Nephron progenitor cell (in vitro differentiated cells): ENCODE measurements around the gene SNTB2.

ENCODE experiments used
- DNase-seq: peaks from one replicate; pipeline ENCODE4 v3.0.0; 2021
- H3K27ac Mint-ChIP-seq: 2 replicates; pipeline ENCODE4 v1.8.0; 2021; ENCODE audit warnings: mild to moderate bottlenecking, moderate library complexity, mixed read lengths
- H3K27me3 Mint-ChIP-seq: 2 replicates; pipeline ENCODE4 v1.8.0; 2021; ENCODE audit warnings: mild to moderate bottlenecking, low read depth, mixed read lengths; ENCODE audit not compliant: poor library complexity
- H3K36me3 Mint-ChIP-seq: 2 replicates; pipeline ENCODE4 v1.8.0; 2021; ENCODE audit warnings: low read depth, mixed read lengths
- H3K4me1 Mint-ChIP-seq: 2 replicates; pipeline ENCODE4 v1.8.0; 2021; ENCODE audit warnings: mixed read lengths
- H3K4me3 Mint-ChIP-seq: 2 replicates; pipeline ENCODE4 v1.8.0; 2021; ENCODE audit warnings: mild to moderate bottlenecking, moderate library complexity, mixed read lengths
- H3K9me3 Mint-ChIP-seq: 2 replicates; pipeline ENCODE4 v1.8.0; 2021; ENCODE audit warnings: mild to moderate bottlenecking, moderate library complexity, mixed read lengths
- TF ChIP-seq, protein P1 (sequence below): fragments of 200-600 bp; sonication (generic); IDR thresholded peaks from 2 replicates; pipeline ENCODE4 v1.5.0; 2021; ENCODE audit warnings: antibody characterized with exemption

SNTB2 gene

DNA sequence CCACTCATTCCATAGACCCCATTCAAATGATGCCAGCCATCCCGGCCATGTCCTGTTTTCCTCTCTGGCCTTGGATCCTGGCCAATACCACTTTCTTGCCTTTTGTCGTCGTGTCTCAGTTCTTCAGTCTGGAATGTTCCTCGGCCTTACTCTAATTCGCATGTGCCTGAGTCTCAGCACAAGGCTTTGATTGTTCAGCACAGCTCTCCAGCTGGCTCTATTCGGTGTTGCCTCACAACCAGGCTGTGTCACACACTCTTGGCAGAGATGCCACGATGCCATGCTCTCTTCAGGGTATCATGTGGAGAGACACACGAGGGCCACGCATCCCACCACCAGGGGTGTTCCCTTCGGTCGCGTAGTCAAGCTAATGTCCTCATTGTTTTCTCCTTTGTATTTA is 122.4 kb downstream of the SNTB2 start:
- Mint-ChIP-seq H3K27ac (no peak overlapping the region), H3K4me3 (no peak overlapping the region), H3K4me1 (peaks cover 22% of the 10 kb centered on the region), H3K36me3 (peaks cover 20% of the 10 kb centered on the region), H3K27me3 (peaks cover 2% of the 10 kb centered on the region), H3K9me3 (no peaks in the 10 kb centered on the region)
- TF ChIP-seq, protein P1, sequence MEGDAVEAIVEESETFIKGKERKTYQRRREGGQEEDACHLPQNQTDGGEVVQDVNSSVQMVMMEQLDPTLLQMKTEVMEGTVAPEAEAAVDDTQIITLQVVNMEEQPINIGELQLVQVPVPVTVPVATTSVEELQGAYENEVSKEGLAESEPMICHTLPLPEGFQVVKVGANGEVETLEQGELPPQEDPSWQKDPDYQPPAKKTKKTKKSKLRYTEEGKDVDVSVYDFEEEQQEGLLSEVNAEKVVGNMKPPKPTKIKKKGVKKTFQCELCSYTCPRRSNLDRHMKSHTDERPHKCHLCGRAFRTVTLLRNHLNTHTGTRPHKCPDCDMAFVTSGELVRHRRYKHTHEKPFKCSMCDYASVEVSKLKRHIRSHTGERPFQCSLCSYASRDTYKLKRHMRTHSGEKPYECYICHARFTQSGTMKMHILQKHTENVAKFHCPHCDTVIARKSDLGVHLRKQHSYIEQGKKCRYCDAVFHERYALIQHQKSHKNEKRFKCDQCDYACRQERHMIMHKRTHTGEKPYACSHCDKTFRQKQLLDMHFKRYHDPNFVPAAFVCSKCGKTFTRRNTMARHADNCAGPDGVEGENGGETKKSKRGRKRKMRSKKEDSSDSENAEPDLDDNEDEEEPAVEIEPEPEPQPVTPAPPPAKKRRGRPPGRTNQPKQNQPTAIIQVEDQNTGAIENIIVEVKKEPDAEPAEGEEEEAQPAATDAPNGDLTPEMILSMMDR, result no peak
- no peak for DNase-seq

DNA sequence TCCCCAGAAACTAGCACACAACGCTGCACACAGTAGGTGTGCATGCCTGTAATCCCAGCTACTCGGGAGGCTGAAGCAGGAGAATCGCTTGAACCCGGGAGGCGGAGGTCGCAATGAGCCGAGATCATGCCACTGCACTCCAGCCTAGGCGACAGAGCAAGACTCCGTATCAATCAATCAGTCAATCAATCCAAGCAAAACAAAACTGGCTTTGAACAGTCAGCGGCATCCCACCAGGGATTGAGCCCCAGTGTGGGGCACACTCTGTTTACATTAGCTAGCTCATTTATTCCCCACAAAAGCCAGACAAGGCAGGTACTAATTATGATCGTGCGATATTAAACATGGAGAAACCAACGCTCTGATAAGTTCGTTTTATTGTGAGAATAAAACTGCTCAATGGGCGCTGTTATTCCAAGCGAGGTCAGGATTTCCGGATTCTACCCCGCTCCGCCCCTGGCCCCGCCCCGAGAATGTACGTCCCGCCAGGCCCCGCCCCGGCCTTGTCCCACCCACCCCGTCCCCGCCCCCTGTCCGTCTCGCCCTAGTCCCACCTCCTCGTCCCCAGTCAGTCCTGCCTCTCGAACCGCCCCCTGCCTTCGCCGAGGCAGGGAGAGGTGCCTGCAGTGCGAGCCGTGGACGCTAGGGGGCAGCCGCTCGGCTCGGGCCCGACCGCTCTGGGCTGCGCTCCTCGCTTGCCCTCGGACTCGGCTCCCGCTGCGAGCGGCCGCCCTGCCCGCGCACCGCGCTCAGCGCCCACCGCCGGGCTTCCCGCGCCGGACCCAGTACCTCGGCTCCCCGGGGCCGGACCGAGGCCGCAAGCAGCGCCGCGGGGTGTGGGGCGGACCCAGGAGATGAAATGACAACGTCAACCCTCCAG is 123.9 kb downstream of the SNTB2 start, which contains the start of gene VPS4A:
VPS4A (plus strand) TSS at position 698 of the 880 bp plus-strand sequence; CDS start at position 860, 162 bp downstream.
- peak within 1 kb of the TSS; percentile 94 for H3K27ac Mint-ChIP-seq
- peaks cover 2% of the 10 kb centered on the region for H3K27me3 Mint-ChIP-seq
- peak; percentile 99 for DNase-seq
- TF ChIP-seq, protein P1, result peak; percentile 68
- H3K4me1 Mint-ChIP-seq, result peaks cover 22% of the 10 kb centered on the region
- peaks cover 26% of the 10 kb centered on the region for H3K36me3 Mint-ChIP-seq
- H3K9me3 Mint-ChIP-seq, result no peaks in the 10 kb centered on the region
- H3K4me3 Mint-ChIP-seq, result peak within 1 kb of the TSS; percentile 98

DNA sequence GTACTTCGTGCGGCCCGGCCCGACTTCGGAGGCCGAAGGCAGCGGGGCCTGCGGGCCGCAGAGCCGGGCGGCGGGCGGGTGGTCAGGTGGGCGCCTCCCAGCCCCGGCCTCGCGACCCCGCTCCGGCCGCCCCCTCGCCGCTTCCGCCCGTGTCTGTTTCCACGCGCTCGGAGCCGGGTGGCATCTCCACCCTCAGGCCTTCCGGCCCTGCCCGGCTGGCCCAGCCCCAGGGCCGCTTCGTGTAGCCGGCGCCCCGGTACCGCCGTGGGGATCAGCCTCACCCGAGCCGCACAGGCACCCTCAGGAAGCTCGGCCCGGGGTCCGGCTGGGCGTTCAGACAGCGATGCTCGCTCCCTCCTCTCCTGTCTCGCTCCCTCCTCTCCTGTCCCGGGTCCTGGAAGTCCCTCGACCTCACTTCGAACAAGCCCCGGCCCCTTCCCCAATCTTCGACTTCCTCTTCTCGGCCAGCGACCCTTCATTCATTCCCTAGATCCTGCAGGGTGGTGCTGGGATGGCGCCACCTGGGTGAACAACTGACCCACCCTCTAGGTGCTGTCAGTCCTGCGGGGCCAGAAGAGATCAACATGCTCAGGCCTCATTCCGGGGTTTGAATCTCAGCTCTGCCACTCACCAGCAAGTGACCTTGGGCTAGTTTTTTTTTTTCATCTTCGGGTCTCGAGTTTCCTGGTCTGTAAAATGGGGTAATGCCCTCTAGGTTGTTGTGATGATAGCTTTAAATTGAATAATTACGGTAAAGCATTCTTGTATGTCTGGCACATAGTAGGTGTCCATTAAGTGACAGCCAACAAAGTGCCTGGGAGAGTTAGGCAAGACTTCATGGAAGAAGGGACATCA is 124.8 kb downstream of the SNTB2 start:
- Mint-ChIP-seq H3K4me3 (peak overlapping the region; percentile 98), H3K36me3 (peaks cover 34% of the 10 kb centered on the region), H3K27ac (peak overlapping the region; percentile 94), H3K4me1 (peaks cover 22% of the 10 kb centered on the region), H3K27me3 (no peaks in the 10 kb centered on the region), H3K9me3 (no peaks in the 10 kb centered on the region)
- TF ChIP-seq, protein P1, result no peak
- DNase-seq, result no peak

DNA sequence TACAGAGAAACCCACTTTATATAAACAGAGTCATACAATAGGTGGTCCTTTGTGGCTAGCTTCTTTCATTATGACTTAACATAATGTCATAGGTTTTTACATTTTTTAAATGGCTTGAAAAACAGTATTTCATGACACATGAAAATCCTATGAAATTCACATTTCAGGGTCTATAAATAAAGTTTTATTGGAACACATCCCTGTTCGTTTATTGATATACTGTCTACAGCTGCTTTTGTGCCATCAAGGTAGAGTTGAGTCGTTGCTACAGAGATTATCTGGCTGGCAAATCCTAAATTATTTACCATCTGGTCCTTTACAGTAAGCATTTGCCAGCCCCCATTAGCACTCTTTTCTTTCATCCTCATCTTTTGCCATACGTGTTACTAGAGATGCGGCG is 126.5 kb downstream of the SNTB2 start:
- DNase-seq, result no peak
- no peak overlapping the region for H3K27ac Mint-ChIP-seq
- H3K4me3 Mint-ChIP-seq, result peak overlapping the region; percentile 76
- peaks cover 34% of the 10 kb centered on the region for H3K36me3 Mint-ChIP-seq
- H3K9me3 Mint-ChIP-seq, result no peaks in the 10 kb centered on the region
- H3K4me1 Mint-ChIP-seq, result peaks cover 22% of the 10 kb centered on the region
- H3K27me3 Mint-ChIP-seq, result no peaks in the 10 kb centered on the region
- TF ChIP-seq, protein P1, result no peak

DNA sequence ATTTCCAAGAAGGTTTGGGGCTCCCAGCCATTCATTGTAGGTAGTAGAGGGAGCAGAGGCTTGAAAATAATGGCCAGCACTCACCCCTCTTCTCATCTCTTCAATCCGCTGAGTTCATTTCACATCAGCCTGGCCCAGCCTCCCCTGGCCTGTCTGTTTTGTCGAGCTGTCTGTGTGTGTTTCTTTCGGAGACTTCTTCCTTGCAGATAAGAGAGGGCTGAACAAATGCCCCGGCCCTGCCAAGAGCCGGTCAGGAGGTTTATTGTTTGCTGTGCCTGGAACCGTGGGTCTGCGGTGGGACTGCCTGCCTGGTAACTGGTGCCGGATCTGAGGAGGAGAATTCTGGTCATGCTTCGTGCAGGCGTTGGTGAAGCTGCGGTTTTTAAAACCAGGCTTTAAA is 127.6 kb downstream of the SNTB2 start:
- H3K4me3 Mint-ChIP-seq, result no peak overlapping the region
- H3K4me1 Mint-ChIP-seq, result peaks cover 25% of the 10 kb centered on the region
- H3K9me3 Mint-ChIP-seq, result no peaks in the 10 kb centered on the region
- no peak for DNase-seq
- peak overlapping the region; percentile 88 for H3K27ac Mint-ChIP-seq
- H3K27me3 Mint-ChIP-seq, result no peaks in the 10 kb centered on the region
- TF ChIP-seq, protein P1, result no peak
- H3K36me3 Mint-ChIP-seq, result peaks cover 41% of the 10 kb centered on the region
